Stomach smooth muscle (tissue), 2 donors: Measurements from ENCODE around the gene RFTN1.

Experiments used
- H3K27ac ChIP-seq: one replicate; pipeline ENCODE4 v1.7.0; 2013; ENCODE audit warnings: mild to moderate bottlenecking, low read length, inconsistent platforms
- H3K27me3 ChIP-seq, 2 donors: one replicate each; pipeline ENCODE4 v1.7.0; 2013; ENCODE audit warnings: low read length in 2 of 2; ENCODE audit not compliant: insufficient read depth in 2 of 2, control insufficient read depth in 1 of 2
- H3K36me3 ChIP-seq, 2 donors: one replicate each; pipeline ENCODE4 v1.7.0; 2013; ENCODE audit warnings: low read length in 2 of 2; ENCODE audit not compliant: control insufficient read depth in 2 of 2, insufficient read depth in 2 of 2
- H3K4me1 ChIP-seq: one replicate; pipeline ENCODE4 v1.7.0; 2013; ENCODE audit warnings: low read length; ENCODE audit not compliant: control insufficient read depth, insufficient read depth
- H3K4me3 ChIP-seq, 2 donors: one replicate each; pipeline ENCODE4 v1.7.0; 2013; ENCODE audit warnings: low read length in 2 of 2
- H3K9ac ChIP-seq, 2 donors: one replicate each; pipeline ENCODE4 v1.7.0; 2013; ENCODE audit warnings: low read length in 2 of 2, mild to moderate bottlenecking in 1 of 2
- H3K9me3 ChIP-seq, 2 donors: one replicate each; pipeline ENCODE4 v1.7.0; 2013; ENCODE audit warnings: low read length in 2 of 2; ENCODE audit not compliant: control insufficient read depth in 2 of 2
- donor health status: healthy.
- donor health status: Pancreatic carcinoma.

Gene RFTN1

GRCh38 chr3:16289144-16289889, 224.2 kb downstream of the RFTN1 start:
- no peaks in the 10 kb centered on the region for H3K27me3 ChIP-seq
- no peak overlapping the region for H3K27ac ChIP-seq
- peaks cover 4% of the 10 kb centered on the region for H3K4me1 ChIP-seq
- H3K9ac ChIP-seq, result no peak overlapping the region
- peaks cover 0 to 7% of the 10 kb centered on the region in 2 donors for H3K36me3 ChIP-seq
- H3K4me3 ChIP-seq, result no peak overlapping the region
- no peaks in the 10 kb centered on the region for H3K9me3 ChIP-seq

GRCh38 chr3:16288664-16289063, 224.8 kb downstream of the RFTN1 start:
- peaks cover 4% of the 10 kb centered on the region for H3K4me1 ChIP-seq
- no peak overlapping the region for H3K4me3 ChIP-seq
- no peak overlapping the region for H3K27ac ChIP-seq

GRCh38 chr3:16286751-16287543, 226.6 kb downstream of the RFTN1 start:
- peaks cover 4% of the 10 kb centered on the region for H3K4me1 ChIP-seq
- no peak overlapping the region for H3K9ac ChIP-seq
- no peaks in the 10 kb centered on the region for H3K27me3 ChIP-seq
- H3K36me3 ChIP-seq, result peaks cover 10% of the 10 kb centered on the region in 2 donors
- no peak overlapping the region for H3K27ac ChIP-seq
- H3K4me3 ChIP-seq, result no peak overlapping the region
- H3K9me3 ChIP-seq, result no peaks in the 10 kb centered on the region

More at GRCh38 chr3:16288664-16289063, 224.8 kb downstream of the RFTN1 start:
- no peaks in the 10 kb centered on the region for H3K27me3 ChIP-seq
- no peaks in the 10 kb centered on the region for H3K9me3 ChIP-seq
- H3K36me3 ChIP-seq, result peaks cover 0 to 10% of the 10 kb centered on the region in 2 donors
- peak overlapping the region in 1 of 2 donors; percentile 13 for H3K9ac ChIP-seq

DNA sequence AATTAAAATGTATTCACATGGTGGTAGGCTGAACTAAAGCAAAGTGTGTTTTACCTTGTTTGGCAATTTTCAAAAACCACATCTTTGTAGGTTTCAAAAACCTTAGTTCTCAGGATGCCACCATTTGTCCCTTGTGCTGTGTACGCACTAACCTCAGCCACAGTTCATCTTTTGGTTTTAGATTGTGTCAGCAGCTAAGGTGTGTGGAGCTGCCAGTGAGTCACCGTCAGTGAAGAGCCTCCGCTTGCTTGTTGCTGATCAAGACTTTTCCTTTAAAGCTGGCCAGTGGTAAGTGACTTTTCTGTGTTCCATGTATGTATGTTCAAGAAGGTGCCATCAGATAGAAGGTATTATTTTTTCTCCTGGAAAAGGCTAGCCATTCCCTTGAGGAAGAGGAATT, 227.3 kb downstream of the RFTN1 start:
- no peaks in the 10 kb centered on the region for H3K27me3 ChIP-seq
- peaks cover 4% of the 10 kb centered on the region for H3K4me1 ChIP-seq
- H3K36me3 ChIP-seq, result peaks cover 10% of the 10 kb centered on the region in 2 donors
- H3K27ac ChIP-seq, result no peak overlapping the region
- no peak overlapping the region for H3K4me3 ChIP-seq
- H3K9ac ChIP-seq, result no peak overlapping the region
- no peaks in the 10 kb centered on the region for H3K9me3 ChIP-seq

DNA sequence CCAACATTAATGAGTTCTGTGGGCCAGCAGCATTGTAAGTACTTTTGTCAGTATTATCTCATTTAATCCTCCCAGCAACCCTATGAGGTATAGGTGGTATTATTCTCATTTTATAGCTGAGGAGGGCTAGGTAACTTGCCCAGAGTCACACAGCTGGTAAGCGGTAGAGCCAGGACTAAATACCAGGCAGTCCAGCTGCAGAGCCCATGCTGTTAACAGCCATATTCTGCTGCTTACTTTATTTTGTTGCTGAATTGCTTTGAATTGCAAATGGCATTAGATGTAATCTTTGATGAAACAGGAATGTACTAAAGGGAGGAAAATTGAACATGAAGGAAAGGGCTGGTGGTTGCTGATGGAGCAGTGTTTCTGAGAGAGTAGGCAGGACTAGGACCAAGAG, 228.9 kb downstream of the RFTN1 start:
- Histone ChIP-seq H3K27me3 (no peaks in the 10 kb centered on the region), H3K4me3 (no peak overlapping the region), H3K36me3 (peaks cover 10% of the 10 kb centered on the region in 2 donors), H3K9ac (no peak overlapping the region), H3K27ac (no peak overlapping the region), H3K4me1 (peaks cover 4% of the 10 kb centered on the region), H3K9me3 (no peaks in the 10 kb centered on the region)

DNA sequence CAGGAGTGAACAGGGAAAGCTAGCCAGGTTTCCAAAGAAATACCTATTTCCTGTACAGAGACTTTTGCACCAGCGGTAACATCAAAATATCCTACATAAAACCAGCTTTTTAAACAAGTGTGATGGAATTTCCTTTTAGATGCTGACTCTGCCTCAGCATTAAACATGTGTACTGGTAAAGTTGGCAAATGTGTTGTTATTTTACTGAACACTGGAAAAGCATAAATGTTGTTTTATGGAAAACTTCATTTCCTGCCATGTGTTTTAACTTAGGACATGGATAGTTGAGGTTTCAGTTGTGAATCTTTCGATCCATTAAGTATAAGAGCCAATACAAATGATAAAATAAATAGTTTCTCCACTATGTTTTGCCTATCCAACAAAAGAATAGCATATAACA, 232.8 kb downstream of the RFTN1 start:
- no peak overlapping the region for H3K9ac ChIP-seq
- no peak overlapping the region for H3K4me3 ChIP-seq
- H3K4me1 ChIP-seq, result no peaks in the 10 kb centered on the region
- no peaks in the 10 kb centered on the region for H3K9me3 ChIP-seq
- H3K27ac ChIP-seq, result no peak overlapping the region
- no peaks in the 10 kb centered on the region for H3K27me3 ChIP-seq
- H3K36me3 ChIP-seq, result peaks cover 4 to 10% of the 10 kb centered on the region in 2 donors

GRCh38 chr3:16279010-16279801, 234.3 kb downstream of the RFTN1 start:
- H3K9ac ChIP-seq, result no peak overlapping the region
- no peak overlapping the region for H3K27ac ChIP-seq
- no peaks in the 10 kb centered on the region for H3K9me3 ChIP-seq
- peaks cover 4 to 10% of the 10 kb centered on the region in 2 donors for H3K36me3 ChIP-seq
- no peaks in the 10 kb centered on the region for H3K4me1 ChIP-seq
- no peak overlapping the region for H3K4me3 ChIP-seq
- H3K27me3 ChIP-seq, result no peaks in the 10 kb centered on the region

DNA sequence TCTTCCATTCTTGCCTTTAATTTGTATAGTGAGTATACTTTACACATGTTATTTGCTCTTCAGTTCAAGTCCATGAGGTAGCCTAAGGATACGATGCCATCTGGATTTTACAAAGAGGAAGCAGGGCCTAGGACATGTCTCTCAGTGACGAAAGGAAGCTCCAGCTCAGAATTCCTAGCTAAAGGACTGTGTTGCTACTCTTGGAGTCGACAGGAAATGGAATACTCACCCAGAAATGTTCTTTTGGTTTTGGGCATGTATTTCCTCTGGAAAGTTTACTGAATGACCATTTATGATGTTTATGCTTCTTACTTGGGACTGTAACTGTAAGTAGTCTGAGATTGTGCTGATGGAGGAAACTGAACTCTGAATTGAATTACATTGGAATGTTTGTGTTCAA, 236.0 kb downstream of the RFTN1 start:
- Histone ChIP-seq H3K4me3 (no peak overlapping the region), H3K27ac (no peak overlapping the region), H3K27me3 (no peaks in the 10 kb centered on the region), H3K9ac (no peak overlapping the region), H3K4me1 (no peaks in the 10 kb centered on the region), H3K9me3 (no peaks in the 10 kb centered on the region), H3K36me3 (peaks cover 0 to 6% of the 10 kb centered on the region in 2 donors)

GRCh38 chr3:16273867-16274266, 239.6 kb downstream of the RFTN1 start:
- Histone ChIP-seq H3K36me3 (peaks cover 6 to 8% of the 10 kb centered on the region in 2 donors), H3K9me3 (no peaks in the 10 kb centered on the region), H3K27me3 (no peaks in the 10 kb centered on the region), H3K27ac (no peak overlapping the region), H3K4me3 (no peak overlapping the region), H3K9ac (no peak overlapping the region), H3K4me1 (no peaks in the 10 kb centered on the region)

- Histone ChIP-seq H3K27ac (no peak overlapping the region), H3K9ac (no peak overlapping the region), H3K27me3 (no peaks in the 10 kb centered on the region), H3K4me1 (no peaks in the 10 kb centered on the region), H3K4me3 (no peak overlapping the region), H3K36me3 (peaks cover 6 to 8% of the 10 kb centered on the region in 2 donors), H3K9me3 (no peaks in the 10 kb centered on the region)
Measured at GRCh38 chr3:16272588-16272987, 240.9 kb downstream of the RFTN1 start.
